DMS79 treated with DMSO at 0.1 percent for 48 hours (cell line): ENCODE data around the gene TXNDC5.

Source experiments
- DNase-seq: peaks from one replicate; lab custom pipeline; 2025; lab: John Stamatoyannopoulos, UW

The TXNDC5 gene

GRCh38 chr6:7910654-7911344 lies at the start of gene TXNDC5:
TXNDC5 (minus strand) TSS chr6:7910788; CDS start chr6:7910776, 12 bp downstream.
- DNase-seq, result no peak

- no peak for DNase-seq
These were observed 49.6 kb upstream of the TXNDC5 start for GRCh38 chr6:7960141-7960540.

GRCh38 chr6:7959453-7959852 lies 48.9 kb upstream of the TXNDC5 start:
- no peak for DNase-seq

- DNase-seq, result no peak
These were observed 47.9 kb upstream of the TXNDC5 start for GRCh38 chr6:7958464-7958863.

- no peak for DNase-seq
These were observed 45.7 kb upstream of the TXNDC5 start for GRCh38 chr6:7956257-7956656.

- no peak for DNase-seq
These were observed 44.1 kb upstream of the TXNDC5 start for GRCh38 chr6:7954477-7955200.

GRCh38 chr6:7953753-7954152 lies 43.2 kb upstream of the TXNDC5 start:
- DNase-seq, result no peak

- no peak for DNase-seq
These were observed 29.3 kb upstream of the TXNDC5 start for GRCh38 chr6:7939864-7940228.

- DNase-seq, result no peak
These were observed 28.7 kb upstream of the TXNDC5 start for GRCh38 chr6:7939184-7939863.

- no peak for DNase-seq
These were observed 28.1 kb upstream of the TXNDC5 start for GRCh38 chr6:7938562-7939183.

GRCh38 chr6:7933794-7934193 lies 23.2 kb upstream of the TXNDC5 start:
- DNase-seq, result no peak

- no peak for DNase-seq
These were observed 22.0 kb upstream of the TXNDC5 start for GRCh38 chr6:7932625-7933024.

GRCh38 chr6:7924867-7925266 lies 14.3 kb upstream of the TXNDC5 start:
- DNase-seq, result no peak

- DNase-seq, result no peak
These were observed 12.0 kb upstream of the TXNDC5 start for GRCh38 chr6:7922596-7922995.

- DNase-seq, result no peak
These were observed 11.1 kb upstream of the TXNDC5 start for GRCh38 chr6:7921632-7922092.

- DNase-seq, result no peak
These were observed 10.5 kb upstream of the TXNDC5 start for GRCh38 chr6:7921046-7921445.

- DNase-seq, result no peak
These were observed 9.8 kb upstream of the TXNDC5 start for GRCh38 chr6:7920425-7920824.

GRCh38 chr6:7919871-7920270 lies 9.3 kb upstream of the TXNDC5 start:
- no peak for DNase-seq

GRCh38 chr6:7918403-7918802 lies 7.8 kb upstream of the TXNDC5 start:
- no peak for DNase-seq

GRCh38 chr6:7917729-7918128 lies 7.1 kb upstream of the TXNDC5 start:
- DNase-seq, result no peak

GRCh38 chr6:7916959-7917358 lies 6.4 kb upstream of the TXNDC5 start:
- no peak for DNase-seq

- no peak for DNase-seq
These were observed 4.6 kb upstream of the TXNDC5 start for GRCh38 chr6:7914991-7915789.
